Measurements from ENCODE around the gene LYSMD3.

Gene LYSMD3

DNA sequence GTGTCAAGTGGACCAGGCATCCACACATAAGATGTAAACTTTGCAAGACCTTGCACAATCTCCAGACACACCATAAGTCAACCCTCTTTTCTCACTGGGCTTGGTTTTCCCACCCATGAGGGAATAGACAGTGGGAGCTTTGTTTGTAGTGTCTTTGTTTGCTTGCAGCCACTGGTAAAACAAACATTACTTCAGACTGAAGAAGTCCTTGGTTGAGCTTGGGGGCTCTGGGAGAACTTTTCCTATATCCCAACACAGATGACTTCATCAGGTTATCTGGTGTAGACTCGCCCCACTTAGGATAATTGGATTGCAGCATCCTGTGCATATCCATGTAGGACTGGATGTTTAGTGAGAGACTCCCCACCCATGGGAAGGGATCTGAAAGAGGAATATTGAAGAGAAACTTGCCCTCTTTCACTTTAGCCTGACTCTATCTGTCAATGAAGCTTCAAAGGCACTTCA, 17.7 kb upstream of the LYSMD3 start:
- no peak for DNase-seq (ENCODE audit: low read depth)

DNA sequence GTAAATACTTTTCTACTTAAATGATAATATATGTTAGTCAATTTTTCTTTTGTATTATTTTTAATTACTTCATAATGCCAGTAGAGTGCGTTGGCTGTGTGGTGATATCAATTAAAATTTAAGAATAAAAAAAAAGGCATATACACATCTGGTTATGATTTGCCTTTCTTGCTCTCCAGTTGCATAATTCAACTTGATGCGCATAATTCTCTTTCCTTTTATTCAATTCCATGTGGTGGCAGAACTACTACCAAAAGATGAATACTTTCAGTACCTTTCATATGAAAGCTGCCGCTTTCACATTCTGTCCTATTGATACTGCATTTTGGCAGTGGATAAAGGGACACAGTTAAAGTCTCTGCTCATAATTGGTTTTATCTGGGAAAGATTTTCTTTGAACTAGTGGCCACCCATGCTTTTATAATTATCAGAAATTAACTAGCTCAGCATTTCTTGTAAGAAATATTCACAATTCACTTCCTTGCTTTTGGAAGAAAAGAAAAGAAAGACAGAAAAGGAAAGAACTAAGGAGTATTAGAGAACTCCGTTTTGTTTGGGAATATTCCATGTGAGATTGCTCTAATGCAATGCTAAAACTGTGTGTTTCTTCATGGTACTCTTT, 16.9 kb upstream of the LYSMD3 start:
- no peak for DNase-seq (ENCODE audit: low read depth)

DNA sequence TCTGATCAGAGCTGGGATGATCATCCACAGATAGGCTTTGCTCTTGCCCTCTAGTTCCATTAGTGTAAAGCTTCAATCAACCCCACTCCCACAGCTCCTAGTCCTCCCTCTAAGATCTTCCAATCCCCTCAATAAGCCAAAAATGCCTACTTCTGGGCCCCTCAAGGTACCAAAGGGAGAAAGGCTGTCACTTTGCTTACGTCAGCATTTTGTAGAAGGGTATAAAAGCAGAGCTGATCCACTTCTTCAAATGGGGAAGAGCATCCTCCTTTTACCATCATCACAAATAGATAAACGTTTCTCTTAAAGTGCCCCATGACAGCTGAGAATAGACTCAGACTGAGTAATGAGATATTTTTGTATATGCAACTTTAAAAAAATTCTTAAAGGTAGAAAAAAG, 16.1 kb upstream of the LYSMD3 start:
- DNase-seq (ENCODE audit: low read depth): no peak

DNA sequence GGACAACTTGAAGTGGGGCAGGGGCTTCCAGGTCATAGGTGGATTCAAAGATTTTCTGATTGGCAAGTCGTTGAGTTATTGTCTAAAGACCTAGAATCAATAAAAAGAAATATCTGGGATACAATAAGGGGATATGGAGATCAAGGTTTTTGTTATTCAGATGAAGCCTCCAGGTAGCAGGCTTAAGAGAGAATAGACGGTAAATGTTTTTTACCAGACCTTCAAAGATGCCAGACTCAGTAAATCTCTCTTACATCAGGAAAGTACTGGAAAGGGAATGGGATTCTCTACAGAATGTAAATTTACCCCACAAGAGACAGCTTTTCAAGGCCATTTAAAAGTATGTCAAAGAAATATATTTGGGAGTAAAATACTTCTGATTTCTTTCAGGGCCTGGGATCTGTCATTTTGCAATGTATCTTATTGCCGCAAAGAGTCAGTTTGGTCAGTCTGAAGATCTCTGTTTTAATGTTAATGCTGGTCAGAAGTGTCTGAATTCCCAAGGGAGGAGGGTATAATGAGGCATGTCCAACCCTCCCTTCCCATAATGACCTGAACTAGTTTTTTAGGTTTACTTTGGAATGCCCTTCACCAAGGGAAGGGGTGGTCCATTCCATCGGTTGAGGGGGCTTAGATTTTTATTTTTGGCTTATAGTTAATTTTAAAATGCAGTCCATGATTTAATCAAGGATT, 13.6 kb upstream of the LYSMD3 start:
- DNase-seq (ENCODE audit: low read depth): no peak

DNA sequence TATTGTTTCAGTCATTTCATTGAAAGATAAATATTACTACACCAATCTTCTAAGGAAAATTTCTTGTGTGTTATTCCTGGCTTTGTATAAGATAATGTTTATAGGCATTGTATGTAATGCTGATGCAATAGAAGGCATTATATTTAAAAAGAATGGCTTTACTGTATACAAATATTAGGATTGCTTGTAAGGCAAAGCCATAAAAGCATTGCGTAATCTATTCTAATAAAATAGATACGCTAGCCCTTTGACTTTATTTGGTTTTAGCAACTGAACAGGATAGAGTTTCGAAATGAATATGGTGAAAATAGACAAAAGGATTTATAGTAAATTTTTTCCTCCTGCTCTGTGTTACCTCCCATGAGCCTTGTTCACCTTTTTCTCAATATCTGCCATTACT, 5.5 kb upstream of the LYSMD3 start:
- DNase-seq (ENCODE audit: low read depth): no peak

DNA sequence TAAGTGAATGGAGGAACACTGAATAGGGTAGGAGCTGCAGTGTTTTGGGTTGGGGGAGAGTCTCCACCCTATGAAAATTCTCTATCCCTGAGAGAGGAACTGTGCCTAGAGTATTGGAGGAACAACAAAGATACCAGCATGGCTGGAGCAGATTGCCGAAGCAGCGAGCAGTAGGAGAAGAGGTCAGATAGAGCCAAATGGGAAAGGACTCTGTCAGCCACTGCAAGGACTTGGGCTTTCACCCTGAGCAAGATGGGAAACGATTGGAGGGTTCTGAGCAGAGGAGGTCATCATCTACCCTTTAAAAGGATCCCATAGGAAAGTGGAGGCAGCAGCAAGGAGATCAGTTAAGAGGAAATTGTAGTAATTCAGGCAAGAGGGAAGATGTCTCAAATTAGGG, 4.4 kb upstream of the LYSMD3 start:
- DNase-seq (ENCODE audit: low read depth): no peak

DNA sequence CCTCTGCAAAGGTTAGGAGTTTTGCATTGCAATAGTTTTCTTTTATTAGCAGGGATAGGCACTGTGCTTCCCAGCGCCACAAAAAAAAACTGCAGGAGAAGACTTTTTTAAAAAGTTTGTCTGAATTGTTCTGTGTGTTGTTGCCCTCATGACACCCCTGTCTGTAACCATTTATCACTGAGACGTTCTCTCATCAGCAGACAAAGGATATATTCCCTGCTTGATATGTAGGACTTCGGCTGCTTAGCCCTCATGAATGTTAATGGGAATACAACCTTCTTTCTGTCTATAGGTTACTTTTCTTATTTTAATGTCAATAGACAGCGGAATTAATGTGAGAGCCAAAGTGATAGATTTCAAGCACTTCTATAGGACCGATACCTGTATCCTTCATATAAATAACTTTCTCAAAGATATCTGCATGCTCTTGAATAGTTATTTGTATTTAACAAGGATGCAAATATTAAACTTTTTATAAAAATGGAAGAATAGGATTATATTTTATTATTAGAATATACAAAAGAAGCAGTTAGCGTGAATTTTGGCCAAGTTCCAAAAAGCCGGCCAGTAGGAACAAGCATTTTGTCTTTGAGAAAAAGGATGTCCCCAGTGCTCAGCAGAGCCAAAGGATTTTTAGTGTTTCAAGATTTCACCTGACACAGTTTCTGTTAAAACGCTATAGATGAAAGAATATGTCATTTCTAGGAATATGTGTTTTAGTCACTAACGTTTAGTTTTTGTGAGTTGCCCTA, 1.5 kb upstream of the LYSMD3 start:
- DNase-seq (ENCODE audit: low read depth): no peak

DNA sequence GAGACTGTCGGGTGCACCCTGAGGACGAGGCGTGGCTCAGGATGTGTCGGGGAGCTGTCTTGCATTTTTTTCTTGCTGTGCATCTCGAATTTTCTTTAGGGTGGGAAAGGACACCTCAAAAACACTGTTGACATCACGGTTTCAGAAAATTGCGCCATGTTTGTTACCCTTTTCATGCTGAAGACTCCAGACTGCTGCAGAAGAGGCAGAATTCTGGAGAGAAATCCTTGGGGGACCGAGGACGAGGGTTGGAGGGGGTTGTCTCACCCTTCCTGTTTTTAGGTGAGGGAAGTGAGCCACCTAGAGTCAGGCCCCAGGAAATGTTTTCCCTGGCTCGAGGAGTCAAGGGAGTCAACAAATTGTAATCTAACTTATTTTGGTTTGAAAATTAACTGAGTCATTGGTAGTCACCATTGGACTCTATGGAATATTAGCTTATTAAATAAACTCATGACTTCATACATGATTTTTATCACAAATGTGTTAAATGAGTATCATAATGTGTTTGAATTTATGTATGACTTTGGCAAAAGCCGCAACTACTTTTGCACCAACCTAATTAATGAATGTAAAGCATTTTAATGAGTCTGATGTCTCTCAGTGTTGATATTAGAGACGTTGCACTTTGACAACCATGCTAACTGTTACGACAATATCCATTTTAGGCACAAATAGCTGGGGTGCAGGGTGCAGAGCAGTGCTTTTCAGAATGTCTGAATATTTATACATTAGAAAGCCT, 724 bp upstream of the LYSMD3 start:
- DNase-seq (ENCODE audit: low read depth): peak; percentile 37

DNA sequence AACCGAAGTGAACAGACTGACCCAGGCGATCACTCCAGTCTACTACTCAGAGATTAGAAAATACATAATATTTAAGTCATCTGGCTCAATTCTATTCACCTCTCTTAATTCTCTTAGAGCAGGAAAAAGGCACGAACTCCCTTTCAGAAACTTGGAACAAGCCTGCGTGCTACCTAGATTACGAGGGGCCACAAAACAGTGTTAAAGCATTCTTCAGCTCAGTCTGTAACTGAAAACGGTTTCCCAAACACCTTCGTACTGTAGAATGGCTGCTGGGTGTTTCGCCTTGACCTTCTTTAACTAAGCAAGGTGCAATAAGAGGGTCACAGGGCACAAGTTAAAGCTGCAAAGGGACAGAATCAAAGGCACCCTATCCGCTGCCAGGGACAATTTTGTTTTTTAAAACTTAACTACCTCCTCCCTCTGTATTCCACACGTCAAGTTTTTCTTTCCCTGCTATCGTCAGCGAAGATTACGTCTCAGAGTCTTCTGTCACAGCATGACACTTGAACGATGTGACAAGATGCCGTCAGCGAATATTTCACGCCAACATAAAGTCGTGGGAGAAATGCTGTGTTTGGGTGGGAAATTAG, 687 bp downstream of the LYSMD3 start:
- DNase-seq (ENCODE audit: low read depth): no peak

DNA sequence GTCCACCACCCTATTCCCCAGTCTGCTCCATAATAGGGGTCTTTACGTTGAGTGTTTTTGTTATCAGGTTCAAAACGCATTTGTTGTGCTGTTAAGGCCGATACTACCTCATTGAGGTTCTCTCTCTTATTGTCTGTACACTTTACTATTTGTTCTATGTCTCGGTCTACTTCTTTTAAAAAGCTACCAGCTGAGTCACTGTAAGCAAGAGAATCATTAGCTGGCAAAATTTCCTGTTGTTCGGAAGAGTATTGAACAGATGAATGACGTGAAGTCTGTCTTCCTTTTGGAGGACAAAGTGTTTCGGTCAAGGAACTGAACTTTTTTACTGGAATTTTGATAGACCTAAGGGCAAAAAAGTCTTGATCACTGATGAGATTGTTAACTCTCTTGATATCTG, 10.3 kb downstream of the LYSMD3 start:
- no peak for DNase-seq (ENCODE audit: low read depth)

DNA sequence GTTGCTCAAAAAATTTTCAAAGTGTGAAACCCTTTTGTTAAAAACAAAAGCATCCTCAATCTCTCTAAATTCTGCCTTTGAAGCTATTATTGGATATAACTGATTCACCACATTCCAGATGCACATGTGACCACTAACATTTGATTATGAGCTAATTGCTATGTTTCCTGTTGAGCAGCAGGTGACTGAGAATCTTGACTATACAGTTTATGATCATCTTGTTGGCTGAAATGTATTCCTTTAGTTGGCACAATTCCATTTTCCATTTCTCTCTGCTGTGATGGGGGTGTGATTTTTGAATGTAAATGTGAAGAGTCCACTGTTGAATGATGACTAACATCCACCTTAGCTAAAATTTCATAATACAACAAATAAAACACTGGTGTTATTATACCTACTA, 10.7 kb downstream of the LYSMD3 start:
- no peak for DNase-seq (ENCODE audit: low read depth)

DNA sequence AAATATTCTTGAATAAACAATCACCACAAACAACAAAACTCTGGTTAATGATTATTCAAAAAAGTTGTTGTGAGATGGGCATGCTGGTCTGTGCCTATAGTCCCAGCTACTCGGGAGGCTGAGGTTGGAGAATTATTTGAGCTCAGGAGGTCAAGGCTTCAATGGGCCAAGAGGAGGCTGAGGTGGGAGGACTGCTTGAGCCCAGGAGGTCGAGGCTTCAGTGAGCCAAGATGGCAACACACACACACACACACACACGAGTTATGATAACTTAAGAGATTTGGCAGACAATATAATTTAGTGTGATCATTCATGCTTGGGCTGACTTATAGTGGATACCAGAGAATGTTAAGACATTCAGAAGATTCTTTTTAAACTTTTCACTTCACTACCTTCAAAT, 14.9 kb downstream of the LYSMD3 start:
- no peak for DNase-seq (ENCODE audit: low read depth)

DNA sequence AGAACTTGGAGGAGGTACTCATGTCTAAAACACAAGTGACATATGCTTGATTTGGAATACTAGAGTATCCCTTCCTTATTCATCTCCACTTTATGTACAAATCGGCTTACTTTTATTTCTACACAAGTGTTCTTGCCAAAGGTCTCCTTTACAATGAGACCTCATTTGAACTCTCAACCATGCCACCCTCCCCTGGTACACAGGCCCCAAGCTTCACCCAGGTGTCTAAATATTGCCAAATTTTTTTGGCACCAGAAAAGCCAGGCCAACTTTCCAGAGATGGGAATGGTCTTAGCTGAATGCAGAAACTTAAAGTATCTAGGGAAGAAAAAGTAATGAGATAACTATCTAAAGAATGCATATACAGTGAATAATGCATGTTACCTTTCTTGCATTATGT, 18.9 kb downstream of the LYSMD3 start:
- DNase-seq (ENCODE audit: low read depth): no peak

DNA sequence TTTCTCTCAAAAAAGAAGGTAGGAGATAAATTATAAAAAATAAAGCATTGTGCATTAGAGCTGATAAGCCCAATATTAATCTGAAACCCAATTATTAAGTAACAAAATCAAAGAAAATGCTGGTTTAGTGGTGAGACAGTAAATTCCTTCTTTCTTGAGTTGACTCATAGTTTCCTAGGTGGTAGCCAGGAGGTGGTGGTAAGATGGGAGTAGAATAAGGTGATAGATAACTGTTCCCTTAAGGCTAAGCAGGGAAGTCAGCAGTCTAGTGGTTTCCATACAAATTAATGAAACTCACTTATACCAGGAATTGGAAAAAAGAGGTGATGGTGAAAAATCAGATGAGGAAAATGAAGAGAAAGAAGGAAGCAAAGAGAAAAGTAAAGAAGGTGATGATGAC, 23.2 kb downstream of the LYSMD3 start:
- no peak for DNase-seq (ENCODE audit: low read depth)

DNA sequence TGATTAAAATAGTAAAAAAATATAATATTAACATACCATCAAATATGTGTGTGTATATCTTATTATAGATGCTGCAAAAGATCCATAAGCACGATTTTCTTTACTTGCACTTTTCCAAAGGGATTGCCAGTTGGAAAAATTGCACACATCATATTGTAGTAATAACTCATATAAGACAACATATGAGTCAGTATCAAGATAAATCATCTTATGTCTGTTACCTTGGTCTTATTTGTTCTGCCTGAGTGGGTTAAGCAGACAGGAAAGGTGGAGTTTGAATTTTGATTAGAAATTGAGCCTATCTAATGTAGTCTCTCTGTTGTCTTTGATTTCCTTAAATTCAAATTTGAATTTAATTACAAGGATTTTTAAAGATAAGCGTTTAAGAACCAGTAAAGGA, 24.6 kb downstream of the LYSMD3 start:
- DNase-seq (ENCODE audit: low read depth): no peak

DNA sequence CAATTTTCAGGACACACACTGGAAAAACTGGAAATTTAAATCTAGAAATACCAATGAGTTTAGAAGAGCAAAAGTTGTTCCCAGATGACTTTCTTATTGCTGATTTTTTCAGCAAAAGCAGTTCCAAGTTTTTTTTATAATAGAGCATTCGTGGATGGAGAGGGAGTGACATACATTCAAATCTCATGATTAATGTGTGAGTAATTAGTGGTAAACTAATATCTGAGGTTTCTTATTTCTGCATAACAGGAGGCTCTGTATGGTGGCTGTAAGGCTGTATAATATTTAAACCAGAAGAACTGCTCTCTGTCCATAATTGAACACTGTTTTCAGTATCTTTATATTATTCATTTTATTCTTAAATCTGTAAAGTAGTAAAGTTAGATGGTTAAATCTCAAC, 25.8 kb downstream of the LYSMD3 start:
- no peak for DNase-seq (ENCODE audit: low read depth)

DNA sequence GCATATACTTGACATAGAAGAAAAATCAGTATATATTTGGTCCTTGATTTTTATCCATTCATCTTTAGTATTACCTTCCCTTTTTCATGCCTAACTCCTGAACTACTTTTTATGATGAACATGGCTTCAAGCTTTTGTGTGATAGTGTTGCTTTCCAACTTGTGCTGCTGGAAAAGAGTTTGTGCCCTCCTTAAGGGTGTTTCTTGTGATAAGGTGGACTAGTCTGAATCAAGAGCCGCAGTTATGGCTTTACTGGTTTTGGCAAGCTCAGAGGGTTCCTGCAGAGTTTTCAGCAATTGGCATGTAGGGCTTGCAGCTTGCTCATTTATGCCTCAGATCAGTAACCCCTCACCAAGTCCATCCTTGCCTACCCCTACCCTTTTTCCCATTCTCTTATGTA, 34.2 kb downstream of the LYSMD3 start:
- DNase-seq (ENCODE audit: low read depth): no peak

DNA sequence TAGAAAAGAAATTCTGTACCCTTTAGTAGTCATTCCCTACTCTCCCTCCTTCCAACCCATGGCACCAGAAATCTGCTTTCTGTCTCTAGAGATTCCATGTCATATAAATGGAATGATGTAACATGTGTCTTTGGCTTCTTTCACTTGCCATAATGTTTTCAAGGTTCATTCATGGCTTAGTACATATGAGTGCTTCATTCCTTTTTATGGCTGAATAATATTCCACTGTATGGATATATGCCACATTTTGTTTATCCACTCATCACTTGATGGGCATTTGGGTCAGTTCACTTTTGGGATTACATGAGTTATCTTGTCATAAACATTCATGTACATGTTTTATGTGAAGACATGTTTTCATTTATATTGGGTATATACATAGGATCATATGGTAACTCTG, 35.3 kb downstream of the LYSMD3 start:
- DNase-seq (ENCODE audit: low read depth): no peak

DNA sequence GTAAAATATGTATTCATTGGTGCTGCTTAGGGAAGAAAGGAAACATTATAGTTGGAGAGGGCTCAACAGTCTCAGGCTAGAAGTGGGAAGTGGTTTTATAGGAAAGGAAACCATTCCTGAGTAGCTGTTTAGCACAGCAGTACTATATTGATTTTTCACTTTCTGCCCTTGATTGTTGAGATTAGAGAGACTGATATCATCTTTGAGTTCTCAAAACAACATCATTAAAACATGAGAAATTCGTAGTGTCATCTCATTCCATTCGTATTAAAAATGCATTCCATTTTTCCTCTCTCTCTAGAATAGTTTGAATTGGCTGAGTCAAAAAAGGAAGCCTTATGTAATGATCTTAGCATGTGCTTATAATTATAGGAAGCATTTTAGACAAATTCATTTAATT, 40.6 kb downstream of the LYSMD3 start:
- DNase-seq (ENCODE audit: low read depth): no peak

DNA sequence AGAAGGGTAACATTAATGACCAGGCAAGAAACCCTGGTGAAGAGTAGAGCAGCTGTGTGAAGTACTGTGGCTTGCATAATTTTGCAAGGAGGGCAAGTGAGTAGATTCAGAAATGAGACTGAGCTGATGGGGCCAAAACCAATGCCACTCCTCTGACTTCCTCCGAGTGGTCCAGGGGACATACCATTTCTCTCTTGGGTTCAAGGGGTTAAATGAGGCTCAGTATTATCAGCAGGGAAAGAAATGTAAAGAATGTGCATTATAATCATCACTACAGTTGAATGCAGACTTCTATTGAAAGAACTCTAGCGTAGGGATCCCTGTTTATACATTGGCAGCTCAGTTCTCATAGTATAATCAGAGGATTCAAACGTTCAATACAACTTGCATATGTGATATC, 44.8 kb downstream of the LYSMD3 start:
- no peak for DNase-seq (ENCODE audit: low read depth)

DNA sequence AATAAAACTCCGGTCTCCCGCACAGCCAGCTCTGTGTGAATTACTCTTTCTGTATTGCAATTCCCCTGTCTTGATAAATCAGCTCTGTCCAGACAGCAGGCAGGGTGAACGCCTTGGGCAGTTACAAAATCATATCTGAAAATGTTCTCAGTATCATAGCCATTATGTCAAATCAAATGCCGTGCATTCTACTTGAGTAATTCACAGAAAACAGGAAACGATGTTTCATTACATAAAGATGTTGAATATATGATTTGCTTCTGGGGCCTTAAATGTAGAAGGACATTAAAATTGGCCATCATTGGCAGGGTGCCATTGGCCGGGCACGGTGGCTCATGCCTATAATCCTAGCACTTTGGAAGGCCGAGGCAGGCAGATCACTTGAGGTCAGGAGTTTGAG, 46.2 kb downstream of the LYSMD3 start:
- DNase-seq (ENCODE audit: low read depth): no peak

DNA sequence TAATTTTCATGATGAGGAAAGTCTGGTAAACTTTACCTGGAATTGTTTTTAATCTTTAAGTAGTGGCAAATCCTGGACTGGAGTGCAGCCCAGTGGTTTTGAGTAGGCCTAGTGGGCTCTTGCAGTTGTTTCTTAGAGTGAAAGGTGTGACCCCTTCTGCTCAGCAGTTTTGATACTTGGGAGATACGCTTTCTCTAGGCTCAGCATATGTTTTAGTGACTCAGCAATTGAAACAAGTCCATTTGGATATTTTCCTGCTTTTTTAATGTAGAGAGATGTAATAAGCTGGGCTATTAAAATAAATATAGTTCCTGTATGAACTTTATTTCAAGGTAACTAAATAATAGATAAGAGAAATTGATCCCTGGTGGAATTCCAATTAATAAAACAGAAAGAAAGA, 48.7 kb downstream of the LYSMD3 start:
- DNase-seq (ENCODE audit: low read depth): no peak

Measured in activated T-helper 1 cell treated with Interleukin-2 at 50 U/mL for 16 hours (primary cell).